CD14-positive monocyte (primary cell): ENCODE measurements around the gene GON4L. TPM values are rescaled to one million over a fixed set of nuclear protein-coding genes. Genes with fewer than 3 reads are reported as not detected.

Experiments
- DNase-seq, 3 donors: peaks; one replicate each; pipeline ENCODE4 v3.0.0-alpha.2; 2011 to 2022
- H2AFZ ChIP-seq: 2 replicates; pipeline ENCODE4 v1.6.0; 2012; ENCODE audit warnings: mild to moderate bottlenecking, low read depth, low read length, inconsistent platforms; ENCODE audit not compliant: insufficient read depth, poor library complexity, severe bottlenecking
- H3K27ac ChIP-seq, 2 donors: 1 replicate in 1 of 2; 2 replicates in 1 of 2; pipeline ENCODE4 v1.5.1; 2012 to 2013; ENCODE audit warnings: low read length in 2 of 2, control low read depth in 1 of 2, inconsistent platforms in 1 of 2, low read depth in 1 of 2, mild to moderate bottlenecking in 1 of 2
- H3K27me3 ChIP-seq, 2 donors: one replicate each; pipeline versions ENCODE4 v1.6.0 to v1.6.1; 2011 to 2013; ENCODE audit warnings: low read length in 2 of 2; ENCODE audit not compliant: control insufficient read depth in 2 of 2, insufficient read depth in 2 of 2
- H3K36me3 ChIP-seq, 2 donors: replicated peaks in 1 of 2; 1 replicate in 1 of 2; 2 replicates in 1 of 2; pipeline versions ENCODE4 v1.5.1 to v1.6.1; 2012 to 2013; ENCODE audit warnings: low read length in 2 of 2, control low read depth in 1 of 2, inconsistent platforms in 1 of 2, mild to moderate bottlenecking in 1 of 2; ENCODE audit not compliant: insufficient read depth in 2 of 2, control insufficient read depth in 1 of 2
- H3K4me1 ChIP-seq, 2 donors: 1 replicate in 1 of 2; 2 replicates in 1 of 2; pipeline versions ENCODE4 v1.5.1 to v1.6.1; 2012 to 2013; ENCODE audit warnings: low read length in 2 of 2, control low read depth in 1 of 2, inconsistent platforms in 1 of 2, mild to moderate bottlenecking in 1 of 2, moderate library complexity in 1 of 2; ENCODE audit not compliant: insufficient read depth in 2 of 2, control insufficient read depth in 1 of 2
- H3K4me2 ChIP-seq: replicated peaks from 2 replicates; pipeline ENCODE3; 2012; ENCODE audit warnings: low read length, moderate library complexity, mild to moderate bottlenecking; ENCODE audit not compliant: poor library complexity, severe bottlenecking; ENCODE audit errors: extremely low read depth
- H3K4me3 ChIP-seq, 3 experiments: fragments of 200-600 bp in 1 of 3; sonication (generic) in 1 of 3; replicated peaks in 1 of 3; 1 replicate in 2 of 3; 2 replicates in 1 of 3; pipeline ENCODE4 v1.5.1; 2011 to 2013; ENCODE audit warnings: low read length in 3 of 3, mild to moderate bottlenecking in 3 of 3, control low read depth in 2 of 3, low read depth in 2 of 3, inconsistent platforms in 1 of 3, moderate library complexity in 1 of 3
- H3K79me2 ChIP-seq: 2 replicates; pipeline ENCODE4 v1.6.0; 2012; ENCODE audit warnings: mild to moderate bottlenecking, control low read depth, inconsistent platforms, low read length, moderate library complexity; ENCODE audit not compliant: insufficient read depth
- H3K9ac ChIP-seq: 2 replicates; pipeline ENCODE4 v1.6.0; 2017; ENCODE audit warnings: low read length, mild to moderate bottlenecking; ENCODE audit not compliant: insufficient read depth, poor library complexity, severe bottlenecking
- H3K9me3 ChIP-seq, 2 donors: replicated peaks in 1 of 2; 1 replicate in 1 of 2; 2 replicates in 1 of 2; pipeline versions ENCODE4 v1.5.1 to v1.6.1; 2012 to 2013; ENCODE audit warnings: low read length in 2 of 2, control low read depth in 1 of 2; ENCODE audit not compliant: control insufficient read depth in 1 of 2, insufficient read depth in 1 of 2
- H4K20me1 ChIP-seq: 2 replicates; pipeline ENCODE4 v1.6.0; 2012; ENCODE audit warnings: mild to moderate bottlenecking, low read length, control low read depth, moderate library complexity; ENCODE audit not compliant: insufficient read depth
- H3K27ac Mint-ChIP-seq, 7 donors: one replicate each; pipeline ENCODE4 v1.8.0; 2020; ENCODE audit warnings: mild to moderate bottlenecking in 7 of 7, mixed read lengths in 7 of 7, moderate library complexity in 6 of 7, inconsistent platforms in 2 of 7
- H3K27me3 Mint-ChIP-seq, 3 donors: one replicate each; pipeline ENCODE4 v1.8.0; 2021 to 2022; ENCODE audit warnings: low read depth in 3 of 3, mild to moderate bottlenecking in 3 of 3, mixed read lengths in 3 of 3, moderate library complexity in 3 of 3, inconsistent platforms in 1 of 3
- H3K36me3 Mint-ChIP-seq, 2 donors: one replicate each; pipeline ENCODE4 v1.8.0; 2020; ENCODE audit warnings: mixed read lengths in 2 of 2, inconsistent platforms in 1 of 2, mild to moderate bottlenecking in 1 of 2
- H3K4me1 Mint-ChIP-seq: one replicate; pipeline ENCODE4 v1.8.0; 2020; ENCODE audit warnings: mild to moderate bottlenecking, mixed read lengths
- H3K4me3 Mint-ChIP-seq, 2 donors: one replicate each; pipeline ENCODE4 v1.8.0; 2020; ENCODE audit warnings: mild to moderate bottlenecking in 2 of 2, mixed read lengths in 2 of 2, moderate library complexity in 1 of 2
- H3K9me3 Mint-ChIP-seq, 7 donors: one replicate each; pipeline ENCODE4 v1.8.0; 2020 to 2022; ENCODE audit warnings: mixed read lengths in 7 of 7, mild to moderate bottlenecking in 6 of 7, moderate library complexity in 6 of 7, inconsistent platforms in 2 of 7
- CTCF ChIP-seq: fragments of 200-600 bp; IDR thresholded peaks from one replicate; pipeline ENCODE4 v1.8.0; 2022; ENCODE audit warnings: antibody characterized with exemption, mild to moderate bottlenecking
- WGBS: methylation state at CpG from one replicate; pipeline ENCODE4 v1.1.5; 2013; ENCODE audit warnings: missing lambda C conversion rate; ENCODE audit not compliant: insufficient coverage; 5-methylcytosine and 5-hydroxymethylcytosine counted together
- intact Hi-C, 2 donors: fragments of 100-400 bp; cut with micrococcal nuclease; formaldehyde crosslinking; loops; one replicate each; pipeline versions ENCODE4 v1.15.0 to v1.15.1; 2023
- polyA plus RNA-seq, 3 donors: library from polyadenylated mRNA; depleted of rRNA in 1 of 3; unstranded in 2 of 3; stranded (reverse) in 1 of 3; fragments of 300-500 nt in 2 of 3; fragments of >200 nt in 1 of 3; fragmentation: Illumina TruSeq in 2 of 3; gene quantifications; 1 replicate in 2 of 3; 2 replicates in 1 of 3; pipeline ENCODE4 v1.2.3, GENCODE V29; 2012 to 2021

The GON4L gene
- polyA plus RNA-seq, 3 donors = 8.5 to 39.5 (median 14.0) TPM

- 100% methylated on average over 1 of the region's 2 CpGs for WGBS
- H3K27ac ChIP-seq = no peak overlapping the region
- Mint-ChIP-seq H3K4me1 (no peaks in the 10 kb centered on the region), H3K27ac (peak overlapping the region in 1 of 7 donors; percentile 45), H3K9me3 (no peaks in the 10 kb centered on the region), H3K36me3 (peaks cover 21 to 28% of the 10 kb centered on the region in 2 donors), H3K4me3 (no peak overlapping the region), H3K27me3 (peaks cover 0 to 3% (median 1%) of the 10 kb centered on the region in 3 donors)
- H3K36me3 ChIP-seq = peaks cover 0 to 23% of the 10 kb centered on the region in 2 donors
- H3K79me2 ChIP-seq = no peaks in the 10 kb centered on the region
- H3K9ac ChIP-seq = no peak overlapping the region
- intact Hi-C loops = no loop called here
- H4K20me1 ChIP-seq = no peaks in the 10 kb centered on the region
- DNase-seq = no peak
- H3K4me3 ChIP-seq = no peak overlapping the region
- H3K27me3 ChIP-seq = no peaks in the 10 kb centered on the region
- H3K4me1 ChIP-seq = no peaks in the 10 kb centered on the region
- H3K9me3 ChIP-seq = no peaks in the 10 kb centered on the region
- no peak overlapping the region for H2AFZ ChIP-seq
- H3K4me2 ChIP-seq = no peak overlapping the region
- TF ChIP-seq CTCF = no peak
These were observed 20.9 kb upstream of the GON4L start for GRCh38 chr1:155877945-155878344.

GRCh38 chr1:155873860-155874259 is 16.8 kb upstream of the GON4L start:
- no peaks in the 10 kb centered on the region for H3K27me3 ChIP-seq
- no peaks in the 10 kb centered on the region for H3K79me2 ChIP-seq
- H2AFZ ChIP-seq = no peak overlapping the region
- Mint-ChIP-seq H3K4me1 (no peaks in the 10 kb centered on the region), H3K27me3 (peaks cover 0 to 2% (median 1%) of the 10 kb centered on the region in 3 donors), H3K4me3 (no peak overlapping the region), H3K27ac (no peak overlapping the region), H3K36me3 (peaks cover 16 to 22% of the 10 kb centered on the region in 2 donors), H3K9me3 (no peaks in the 10 kb centered on the region)
- H3K9ac ChIP-seq = no peak overlapping the region
- intact Hi-C loops = no loop called here
- no peaks in the 10 kb centered on the region for H4K20me1 ChIP-seq
- 97% methylated on average over 9 of the region's 9 CpGs for WGBS
- H3K4me2 ChIP-seq = no peak overlapping the region
- H3K4me3 ChIP-seq = no peak overlapping the region
- TF ChIP-seq CTCF = no peak
- no peak for DNase-seq
- peaks cover 0 to 7% of the 10 kb centered on the region in 2 donors for H3K36me3 ChIP-seq
- no peaks in the 10 kb centered on the region for H3K4me1 ChIP-seq
- no peak overlapping the region for H3K27ac ChIP-seq
- H3K9me3 ChIP-seq = no peaks in the 10 kb centered on the region
